ENCODE results near the gene PXDC1.

Gene PXDC1, protein sequence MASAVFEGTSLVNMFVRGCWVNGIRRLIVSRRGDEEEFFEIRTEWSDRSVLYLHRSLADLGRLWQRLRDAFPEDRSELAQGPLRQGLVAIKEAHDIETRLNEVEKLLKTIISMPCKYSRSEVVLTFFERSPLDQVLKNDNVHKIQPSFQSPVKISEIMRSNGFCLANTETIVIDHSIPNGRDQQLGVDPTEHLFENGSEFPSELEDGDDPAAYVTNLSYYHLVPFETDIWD

DNA sequence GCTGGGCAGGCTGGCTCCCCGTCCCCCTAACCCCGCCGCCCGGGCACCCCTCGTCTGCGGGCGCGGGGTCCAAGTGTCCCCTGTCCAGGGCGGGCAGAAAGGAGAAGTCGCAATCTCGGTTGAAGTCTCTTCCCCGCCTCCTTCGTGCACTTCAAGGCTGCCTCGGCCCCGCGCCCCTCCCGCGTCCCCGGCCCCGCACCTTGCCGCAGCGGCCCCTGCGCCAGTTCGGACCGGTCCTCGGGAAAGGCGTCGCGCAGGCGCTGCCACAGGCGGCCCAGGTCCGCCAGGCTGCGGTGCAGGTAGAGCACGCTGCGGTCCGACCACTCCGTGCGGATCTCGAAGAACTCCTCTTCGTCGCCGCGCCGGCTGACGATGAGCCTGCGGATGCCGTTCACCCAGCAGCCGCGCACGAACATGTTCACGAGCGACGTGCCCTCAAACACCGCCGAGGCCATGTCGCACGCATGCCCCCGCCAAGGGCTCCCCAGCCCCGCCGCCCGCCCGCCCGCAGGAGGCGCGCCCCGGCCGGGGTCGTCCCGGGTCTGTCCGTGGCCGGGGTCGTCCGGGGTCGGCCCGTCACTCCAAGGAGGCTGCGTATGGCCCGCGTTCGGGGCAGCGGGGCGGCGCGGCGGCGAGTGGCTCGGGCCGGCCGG lies at the start of gene PXDC1:
TSS of gene PXDC1 (minus strand) at position 637 of the 653 bp plus-strand sequence. CDS start at position 455, 182 bp downstream.
- no peak for DNase-seq (ENCODE audit: low read depth in 2 of 2)

DNA sequence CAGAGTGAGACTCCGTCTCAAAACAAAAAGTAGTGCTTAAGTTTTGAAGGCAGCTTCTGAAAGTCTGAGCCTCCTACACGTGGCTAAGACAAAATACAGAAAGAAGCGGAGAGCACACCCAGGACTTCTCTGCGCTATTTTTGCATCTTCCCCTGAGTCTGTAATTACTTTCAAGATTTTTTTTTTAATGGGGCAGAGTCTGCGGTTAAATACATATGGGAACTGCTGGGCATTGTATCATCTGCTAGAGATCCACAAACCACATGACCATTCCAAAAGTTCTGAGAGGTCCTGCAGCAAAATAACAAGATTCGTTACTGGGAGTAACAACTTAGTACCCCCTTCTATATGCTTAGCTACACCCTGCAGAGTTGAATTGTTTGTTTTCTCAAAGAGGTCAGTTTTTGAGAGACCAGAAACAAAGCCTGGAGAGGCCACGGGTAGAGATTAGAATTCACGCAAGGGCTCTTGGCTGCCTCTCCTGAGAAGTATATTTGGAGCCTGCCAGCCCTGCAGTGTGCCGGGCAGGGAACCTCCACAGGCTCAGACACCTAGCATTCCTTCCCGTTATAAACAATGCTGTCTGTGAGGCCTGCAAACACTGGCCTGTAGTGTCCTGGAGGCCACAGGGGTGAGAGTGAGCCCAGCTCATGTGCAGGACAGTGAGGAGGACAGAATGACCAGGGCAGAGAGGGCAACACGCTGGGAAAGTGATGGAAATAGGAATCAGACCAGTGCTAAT lies 49.5 kb upstream of the PXDC1 start:
- no peak for DNase-seq (ENCODE audit: low read depth in 2 of 2)

DNA sequence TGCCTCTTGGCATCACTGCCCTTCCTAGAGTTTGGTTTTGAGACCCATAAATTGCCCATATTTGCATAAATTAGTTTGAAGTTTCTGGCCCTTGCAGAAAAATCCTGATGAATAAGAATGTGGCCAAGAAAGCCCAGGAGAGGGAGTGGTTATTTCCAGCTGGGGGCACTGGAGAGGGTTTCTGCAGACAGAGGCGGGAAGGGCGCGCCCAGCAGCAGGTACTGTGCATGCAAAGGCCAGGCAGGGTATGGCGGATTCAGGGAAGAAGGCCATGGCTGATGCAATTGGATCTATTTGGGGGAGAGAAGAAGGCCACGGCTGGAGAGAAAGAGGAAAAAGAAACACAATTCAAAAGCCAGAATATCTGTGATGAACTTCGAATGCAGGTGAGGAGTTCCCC lies 48.2 kb upstream of the PXDC1 start:
- no peak for DNase-seq (ENCODE audit: low read depth in 2 of 2)

DNA sequence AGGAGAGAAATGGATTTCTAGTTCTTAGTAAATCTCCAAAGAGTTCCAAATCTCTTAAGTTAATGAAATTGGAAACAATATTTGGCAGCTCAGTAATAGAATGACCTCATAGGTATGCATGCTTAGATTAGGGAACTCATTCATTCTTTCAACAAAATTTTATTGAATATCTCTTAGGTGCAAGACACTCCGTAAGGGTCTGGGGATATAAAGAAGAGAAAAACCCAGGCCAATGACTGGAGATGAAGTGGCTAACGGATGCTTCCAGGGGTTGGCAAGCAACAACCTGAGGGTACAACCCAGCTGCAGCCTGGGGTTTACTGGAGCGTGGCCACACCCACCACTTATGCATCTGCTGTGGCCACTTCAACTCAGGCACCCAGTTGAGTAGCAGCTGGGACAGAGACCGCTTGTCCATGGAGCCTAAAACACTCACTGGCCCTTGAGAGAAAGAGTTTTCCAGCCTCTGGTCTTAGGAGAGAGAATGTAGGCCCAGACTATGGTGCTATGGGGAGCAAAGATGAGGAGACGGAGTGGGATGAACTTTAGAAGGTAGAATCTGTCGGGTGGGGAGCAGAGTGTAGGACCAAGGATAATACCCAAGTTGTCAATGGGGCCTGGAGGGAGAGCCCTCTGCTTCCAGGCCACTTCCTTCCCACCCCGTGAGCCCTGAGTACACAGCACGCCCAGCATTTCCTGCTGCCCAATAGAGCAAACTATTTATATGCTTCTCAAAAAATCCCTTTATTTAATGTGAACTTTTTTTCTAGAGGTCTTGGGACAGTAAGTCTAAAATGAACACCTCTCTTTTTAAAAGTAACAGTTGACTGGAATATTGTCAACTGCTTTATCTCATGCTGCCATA lies 46.8 kb upstream of the PXDC1 start:
- no peak for DNase-seq (ENCODE audit: low read depth in 2 of 2)

DNA sequence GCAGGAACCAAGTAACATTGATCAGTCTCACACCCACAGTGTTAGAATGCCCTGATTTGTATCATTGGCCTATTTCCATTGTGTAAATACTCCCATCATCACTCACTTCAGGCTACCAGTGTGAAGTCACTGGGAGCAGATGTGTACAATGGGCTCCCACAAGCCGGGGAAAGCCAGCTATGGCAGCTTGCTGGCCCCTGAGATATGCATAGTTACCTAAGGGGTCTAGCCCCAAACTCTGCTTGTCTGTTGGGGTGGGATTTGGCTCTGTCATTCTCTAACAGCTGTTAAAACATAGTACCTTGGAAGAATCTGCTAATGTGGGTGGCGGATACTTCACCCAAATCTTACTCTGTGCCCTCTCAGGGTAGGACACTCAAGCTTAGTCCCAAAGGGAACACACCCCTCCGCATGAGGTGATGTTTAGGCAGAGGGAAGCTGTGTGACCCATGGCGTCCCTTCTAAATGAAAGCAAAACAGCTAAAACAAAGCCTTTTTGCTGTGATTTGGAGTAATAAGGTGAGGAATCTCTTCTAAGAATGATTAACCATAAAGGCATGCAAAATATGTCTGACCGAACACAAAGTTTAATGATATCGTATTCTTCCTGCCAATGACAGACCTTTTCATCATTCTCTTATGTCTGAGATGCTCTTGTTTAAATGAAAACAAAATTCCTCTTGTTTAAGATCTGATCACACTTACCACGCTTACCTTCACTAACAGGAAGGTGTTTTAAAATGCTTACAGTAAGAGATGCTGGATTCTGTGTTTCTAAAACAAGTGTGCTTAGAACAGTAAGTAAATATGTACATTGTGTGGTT lies 45.9 kb upstream of the PXDC1 start:
- DNase-seq (ENCODE audit: low read depth in 2 of 2): peak; percentile 84 to 87

DNA sequence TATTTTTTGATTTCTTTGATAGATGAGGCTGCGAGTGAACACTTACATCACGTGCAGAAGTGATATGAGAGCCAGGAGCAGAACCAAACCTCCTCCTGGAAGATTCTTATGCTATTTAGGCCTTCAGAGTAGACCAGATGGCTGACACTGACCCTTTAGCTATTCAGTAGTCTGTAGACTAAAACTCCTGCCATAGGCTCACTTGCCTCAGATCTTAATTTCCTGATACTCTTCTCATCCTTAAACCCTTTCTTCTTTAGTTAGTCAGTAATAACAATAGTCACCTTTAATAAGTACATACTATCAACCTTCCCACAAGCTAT lies 45.2 kb upstream of the PXDC1 start:
- DNase-seq (ENCODE audit: low read depth in 2 of 2): no peak

DNA sequence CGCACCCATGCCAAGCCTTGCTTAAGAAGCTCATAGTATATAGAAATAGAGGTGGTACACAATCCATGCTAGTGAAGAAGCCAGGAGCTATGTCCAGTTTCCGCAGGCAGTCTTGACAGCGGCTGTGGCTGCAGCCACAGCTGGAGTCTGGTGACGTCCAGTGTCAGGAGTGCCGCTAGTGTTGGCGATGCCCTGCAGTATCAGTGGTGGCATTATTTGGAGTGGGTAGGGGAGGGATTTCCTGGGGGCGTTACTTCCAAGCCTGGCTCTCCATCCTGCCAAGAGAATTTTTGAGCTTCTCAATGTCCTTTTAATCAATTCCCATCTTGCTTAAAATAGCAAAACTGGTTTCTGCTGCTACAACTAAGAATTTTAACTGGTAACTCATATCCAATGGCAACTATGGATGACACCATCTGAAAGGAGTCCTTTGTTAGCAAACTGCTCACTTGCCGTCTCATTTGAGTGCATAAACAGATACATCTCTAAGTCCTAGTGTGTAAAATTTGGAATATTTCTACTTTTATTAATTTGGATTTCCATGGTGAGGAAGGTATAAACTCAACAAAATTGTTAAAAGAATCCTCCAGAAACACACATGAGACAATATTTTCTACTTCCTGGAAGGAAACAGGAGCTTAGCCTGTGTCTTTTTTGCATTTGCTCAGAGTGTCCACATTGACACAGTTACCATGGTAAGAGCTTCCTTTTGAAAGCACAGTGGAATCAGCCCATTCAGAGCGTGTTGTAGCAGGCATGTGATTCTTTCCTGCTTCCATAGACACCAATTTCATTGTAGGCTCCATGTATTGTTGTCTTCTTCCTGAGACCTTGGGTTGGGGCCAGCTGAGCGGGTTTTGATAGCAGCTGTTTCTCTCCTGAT lies 44.6 kb upstream of the PXDC1 start:
- no peak for DNase-seq (ENCODE audit: low read depth in 2 of 2)

DNA sequence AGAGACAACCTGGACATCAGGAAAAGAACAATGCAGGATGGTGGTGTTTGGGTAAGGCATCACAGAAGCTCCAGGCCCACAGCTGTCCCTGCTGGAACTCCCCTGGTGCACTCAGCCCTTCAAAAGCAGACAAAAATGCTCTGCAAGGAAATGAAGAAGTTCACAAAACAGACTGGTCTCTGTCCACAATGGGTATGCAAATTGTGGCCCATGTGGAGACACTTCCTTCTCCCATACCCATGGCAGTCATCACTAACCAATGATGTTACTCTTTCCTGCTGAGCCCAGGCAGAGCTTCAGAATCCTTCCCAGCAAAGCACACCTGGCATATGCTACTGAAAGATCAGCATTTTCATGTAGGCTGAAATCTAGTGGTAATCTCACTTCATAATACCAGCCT lies 42.6 kb upstream of the PXDC1 start:
- DNase-seq (ENCODE audit: low read depth in 2 of 2): no peak

DNA sequence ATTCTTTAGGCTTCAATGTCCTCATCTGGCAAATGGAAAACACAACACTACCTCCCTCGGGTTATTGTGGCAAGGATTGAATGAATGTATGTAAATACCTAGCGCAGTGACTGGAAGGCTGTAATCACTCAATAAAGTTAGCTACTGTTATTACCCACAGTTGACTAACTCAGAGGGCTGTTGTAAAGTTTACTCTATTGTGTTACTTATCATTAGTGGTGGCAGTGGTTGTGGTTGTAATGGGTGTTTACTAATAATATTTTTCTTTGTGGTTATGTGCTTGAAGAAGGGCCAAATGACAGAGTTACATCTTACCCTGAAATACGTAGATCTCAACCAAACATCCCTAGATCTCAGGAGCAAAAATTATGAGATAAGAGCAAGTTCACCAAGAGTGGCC lies 42.0 kb upstream of the PXDC1 start:
- DNase-seq (ENCODE audit: low read depth in 2 of 2): no peak

DNA sequence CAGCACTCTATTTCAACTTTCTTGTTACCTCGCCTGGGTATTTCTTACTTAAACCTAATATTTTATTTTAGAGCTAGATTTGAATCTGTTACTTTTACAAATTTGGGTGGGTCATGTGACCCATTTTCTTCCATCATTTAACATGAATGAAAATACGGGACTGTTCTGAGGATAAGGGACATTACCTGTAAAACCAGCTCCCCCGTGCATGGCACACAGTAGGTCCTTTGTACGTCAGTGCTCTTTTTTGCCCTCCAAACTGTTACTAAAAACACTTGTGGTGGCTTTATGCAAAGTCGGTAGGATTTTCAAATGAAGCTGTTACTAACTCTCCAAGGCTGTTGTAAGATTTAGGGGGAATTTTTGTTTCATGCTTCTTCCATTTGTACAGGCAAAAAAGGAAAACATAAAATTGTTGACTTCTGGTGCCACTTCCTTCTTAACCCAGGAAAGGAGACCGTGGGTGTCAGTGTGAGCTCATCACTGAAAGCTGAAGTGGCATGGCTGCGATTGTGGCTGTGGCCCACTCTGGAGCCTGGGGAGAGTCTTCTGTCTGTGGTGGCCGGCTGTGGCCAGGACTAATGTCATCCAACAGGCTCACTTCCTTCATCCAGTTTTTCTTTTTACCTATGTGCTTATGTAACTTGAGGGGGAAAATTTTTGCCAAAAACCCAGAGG lies 40.2 kb upstream of the PXDC1 start:
- no peak for DNase-seq (ENCODE audit: low read depth in 2 of 2)

DNA sequence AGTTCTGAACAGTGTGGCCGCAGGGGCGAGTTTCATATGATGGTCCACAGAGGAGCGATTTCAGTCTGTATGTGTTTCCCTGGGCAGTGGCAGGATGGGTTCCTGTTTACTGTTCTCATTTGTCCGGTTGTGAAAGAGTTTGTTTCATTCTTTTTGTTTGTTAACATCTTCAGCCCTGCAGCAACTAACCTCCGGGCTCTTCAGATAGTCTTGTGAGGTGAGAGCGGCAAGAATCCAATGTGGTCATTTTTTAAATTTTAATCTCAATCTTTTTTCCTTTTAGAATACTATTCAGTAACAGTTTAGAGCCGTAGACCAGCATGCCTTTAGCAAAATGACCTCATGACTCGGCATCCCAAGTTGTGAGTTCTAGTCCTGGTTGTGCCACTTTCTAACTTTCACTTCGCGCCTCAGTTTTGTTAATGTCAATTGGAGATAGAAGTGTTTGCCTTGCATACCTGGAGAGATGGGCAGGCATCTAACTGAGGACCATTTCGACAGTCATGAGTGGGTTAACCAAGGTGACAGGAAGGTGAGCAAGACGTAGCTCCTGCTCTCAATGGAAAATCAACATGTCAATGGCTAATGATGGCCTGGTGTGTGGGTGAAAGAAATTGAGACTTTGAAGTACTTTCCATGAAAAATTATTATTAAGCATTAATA lies 38.5 kb upstream of the PXDC1 start:
- DNase-seq (ENCODE audit: low read depth in 2 of 2): no peak

DNA sequence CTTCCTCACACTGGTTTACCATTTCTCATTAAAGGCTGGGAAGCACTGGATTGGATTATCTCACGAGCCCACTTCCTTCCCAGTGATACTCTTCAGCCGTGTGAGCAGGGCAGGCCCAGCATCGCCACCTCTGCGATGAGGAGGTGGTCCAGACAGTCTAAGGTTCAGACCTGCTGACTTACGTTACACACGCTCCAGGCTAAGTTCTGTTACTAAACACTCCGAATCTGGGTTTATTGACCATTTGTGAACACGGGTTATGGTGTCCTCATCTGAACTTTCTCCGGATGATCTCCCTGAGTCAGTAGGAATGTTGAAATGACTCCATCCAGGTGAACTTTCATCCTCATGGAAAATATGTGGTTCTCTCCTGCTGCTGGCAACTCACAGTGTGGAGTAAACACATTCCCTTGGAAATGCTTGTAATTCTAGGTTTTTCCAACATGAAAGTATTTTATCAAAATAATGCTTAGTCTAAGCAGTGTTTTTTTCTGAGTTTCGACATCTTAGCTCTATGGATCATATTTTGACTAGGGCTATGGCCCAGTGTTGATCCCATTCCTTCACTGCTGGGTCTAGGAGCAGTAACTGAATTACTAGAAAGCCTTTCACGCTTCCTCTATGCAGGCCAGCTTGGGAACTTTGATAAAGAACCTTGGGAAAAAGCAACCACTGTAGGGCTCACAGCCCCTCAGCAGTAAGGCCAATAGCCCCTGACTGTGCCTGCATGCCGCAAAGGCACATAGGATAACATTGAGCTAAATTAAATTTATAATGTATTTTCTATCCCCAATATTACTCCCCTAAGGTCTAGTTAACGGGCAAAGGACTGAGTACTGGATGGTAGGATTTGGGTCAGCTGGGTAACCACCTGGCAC lies 37.7 kb upstream of the PXDC1 start:
- peak in 1 of 2 experiments; percentile 50 for DNase-seq (ENCODE audit: low read depth in 2 of 2)

DNA sequence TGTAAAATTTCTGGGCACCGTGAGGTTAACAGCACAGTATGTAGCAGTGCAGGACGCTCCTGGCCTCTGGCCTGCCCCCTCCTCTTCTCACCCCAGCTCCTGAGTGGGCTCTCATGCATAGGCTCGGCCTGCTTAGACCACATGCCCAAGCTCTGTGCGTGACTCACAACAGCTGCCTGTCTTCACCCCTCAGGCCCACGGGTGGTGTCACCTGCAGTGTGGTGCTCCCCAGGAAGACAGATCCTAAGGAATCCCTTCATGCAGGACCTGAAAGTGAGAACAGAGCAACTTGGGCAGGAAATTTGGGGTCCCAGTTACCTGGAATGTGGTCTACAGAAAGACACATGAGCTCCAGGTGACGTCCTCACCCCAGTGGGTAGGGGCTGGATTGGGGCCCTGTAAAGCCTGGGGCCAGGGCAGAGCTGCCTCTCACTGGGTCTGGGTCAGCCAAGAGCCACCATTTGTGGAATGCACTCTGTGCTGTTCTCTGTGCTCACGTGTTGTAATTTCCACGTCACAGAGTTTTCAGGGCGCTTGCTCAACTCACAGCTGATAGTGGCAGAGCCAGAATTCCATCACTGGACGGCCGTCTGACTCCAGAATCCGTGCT lies 37.0 kb upstream of the PXDC1 start:
- DNase-seq (ENCODE audit: low read depth in 2 of 2): no peak

DNA sequence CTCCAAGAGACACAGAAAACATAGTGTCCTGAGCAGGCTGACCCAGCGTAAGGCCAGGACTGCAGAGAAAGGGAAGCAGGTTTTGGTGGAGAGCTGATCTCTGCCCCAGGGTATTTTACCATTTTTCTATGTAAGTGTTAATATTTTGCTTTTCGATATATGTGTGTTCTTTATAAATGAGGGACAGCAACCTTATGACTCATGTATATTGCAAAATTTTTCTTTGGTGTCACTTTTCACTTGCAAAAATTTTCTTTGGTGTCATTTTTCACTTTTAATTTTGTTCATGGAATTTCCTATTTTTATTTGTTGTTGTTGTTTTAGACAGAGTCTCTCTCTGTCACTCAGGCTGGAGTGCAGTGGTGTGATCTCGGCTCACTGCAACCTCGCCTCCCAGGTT lies 34.6 kb upstream of the PXDC1 start:
- no peak for DNase-seq (ENCODE audit: low read depth in 2 of 2)

DNA sequence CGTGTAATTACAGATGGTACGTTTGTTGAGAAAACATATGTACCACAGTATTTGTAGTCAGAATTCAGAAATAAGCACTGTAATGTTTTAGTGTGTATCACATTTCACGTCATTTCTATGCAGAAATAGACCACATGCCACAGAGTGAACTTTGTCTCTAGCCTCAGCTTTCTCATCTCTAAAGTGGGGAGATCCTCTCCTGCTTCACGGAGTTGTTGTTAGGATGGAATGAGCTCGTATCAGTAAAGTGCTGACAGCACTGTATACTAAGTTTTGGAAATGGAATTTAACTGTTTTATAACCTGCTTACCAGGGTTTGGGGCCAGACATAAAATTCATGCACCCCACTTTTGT lies 34.2 kb upstream of the PXDC1 start:
- no peak for DNase-seq (ENCODE audit: low read depth in 2 of 2)

DNA sequence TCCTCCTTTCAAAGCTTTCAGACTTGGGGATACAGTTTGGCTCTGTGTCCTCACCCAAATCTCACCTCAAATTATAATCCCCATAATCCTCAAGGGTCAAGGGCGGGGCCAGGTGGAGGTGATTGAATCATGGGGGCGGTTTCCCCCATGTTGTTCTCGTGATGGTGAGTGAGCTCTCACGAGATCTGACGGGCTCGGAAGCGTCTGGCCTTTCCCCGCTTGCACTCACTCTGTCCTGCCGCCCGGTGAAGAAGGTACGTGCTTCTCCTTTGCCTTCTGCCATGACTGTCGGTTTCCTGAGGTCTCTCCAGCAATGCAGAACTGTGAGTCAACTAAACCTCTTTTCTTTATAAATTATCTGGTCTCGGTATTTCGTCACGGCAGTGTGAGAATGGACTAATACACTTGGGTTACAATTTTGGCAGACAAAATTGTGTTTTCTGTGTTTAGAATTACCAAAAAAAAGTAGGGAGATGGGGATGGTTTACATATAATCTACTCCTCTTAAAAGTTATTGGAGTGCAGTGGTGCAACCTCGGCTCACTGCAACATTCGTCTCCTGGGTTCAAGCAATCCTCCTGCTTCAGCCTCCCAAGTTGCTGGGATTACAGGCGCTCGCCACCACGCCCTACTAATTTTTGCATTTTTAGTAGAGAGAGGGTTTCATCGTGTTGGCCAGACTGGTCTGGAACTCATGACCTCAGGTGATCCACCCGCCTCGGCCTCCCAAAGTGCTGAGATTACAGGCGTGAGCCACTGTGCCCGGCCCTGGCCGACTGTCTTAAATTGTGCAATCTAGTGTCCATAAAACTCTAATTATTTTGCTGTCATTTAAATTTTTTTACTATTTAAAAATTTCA lies 33.6 kb upstream of the PXDC1 start:
- no peak for DNase-seq (ENCODE audit: low read depth in 2 of 2)

DNA sequence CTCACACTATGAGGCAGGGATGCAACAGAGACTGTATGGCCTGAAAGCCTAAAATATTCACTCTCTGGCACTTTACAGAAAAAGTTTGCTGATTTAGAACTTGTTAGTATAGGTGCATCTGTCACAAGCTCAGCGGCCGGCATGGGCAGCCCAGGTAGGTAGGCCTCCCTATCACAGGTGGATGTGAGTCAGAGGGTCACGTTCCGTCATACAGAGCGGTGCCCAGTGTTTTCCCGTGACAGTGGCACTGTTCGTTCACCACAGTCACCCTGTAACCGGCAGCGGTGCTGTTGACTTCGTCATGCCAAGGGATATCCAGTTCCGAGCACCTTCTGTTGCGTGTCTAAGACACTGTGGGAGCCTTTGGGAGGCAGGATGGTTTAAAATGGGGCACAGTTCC lies 32.9 kb upstream of the PXDC1 start:
- no peak for DNase-seq (ENCODE audit: low read depth in 2 of 2)
